Right atrium auricular region (tissue), 2 donors: ENCODE measurements around the gene CMTM2. TPM values are rescaled to one million over a fixed set of nuclear protein-coding genes. Genes with fewer than 3 reads are reported as not detected.

ENCODE experiments used
- DNase-seq: peaks from one replicate; pipeline ENCODE4 v3.0.0-alpha.2; 2019; ENCODE audit warnings: low spot score
- H3K27ac ChIP-seq, 2 donors: fragments of 200-600 bp; sonication (generic); 1 replicate in 1 of 2; 2 replicates in 1 of 2; pipeline ENCODE4 v1.5.1; 2016 to 2019
- H3K27me3 ChIP-seq, 2 donors: fragments of 200-600 bp; sonication (generic); one replicate each; pipeline versions ENCODE4 v1.5.1 to v1.6.0; 2017 to 2019
- H3K36me3 ChIP-seq: fragments of 200-600 bp; sonication (generic); one replicate; pipeline ENCODE4 v1.5.1; 2016
- H3K4me1 ChIP-seq, 2 donors: fragments of 200-600 bp; sonication (generic); one replicate each; pipeline versions ENCODE4 v1.5.1 to v1.6.0; 2017 to 2019
- H3K4me3 ChIP-seq, 2 donors: fragments of 200-600 bp; sonication (generic); 1 replicate in 1 of 2; 2 replicates in 1 of 2; pipeline ENCODE4 v1.5.1; 2017 to 2019; ENCODE audit warnings: mild to moderate bottlenecking in 1 of 2, moderate library complexity in 1 of 2
- H3K9me3 ChIP-seq, 2 donors: fragments of 200-600 bp; sonication (generic); one replicate each; pipeline ENCODE4 v1.5.1; 2019
- total RNA-seq, 2 donors: library from RNA; depleted of rRNA; stranded (reverse); fragments of >200 nt; gene quantifications; one replicate each; pipeline ENCODE4 v1.1.0, GENCODE V29; 2016
- TF ChIP-seq, protein P1 (sequence below), 2 donors: fragments of 200-600 bp; sonication (generic); IDR thresholded peaks; one replicate each; pipeline ENCODE4 v1.5.1; 2019; ENCODE audit warnings: antibody characterized with exemption in 2 of 2

Gene CMTM2
- total RNA-seq, 2 donors from 2014 or later: not detected

DNA sequence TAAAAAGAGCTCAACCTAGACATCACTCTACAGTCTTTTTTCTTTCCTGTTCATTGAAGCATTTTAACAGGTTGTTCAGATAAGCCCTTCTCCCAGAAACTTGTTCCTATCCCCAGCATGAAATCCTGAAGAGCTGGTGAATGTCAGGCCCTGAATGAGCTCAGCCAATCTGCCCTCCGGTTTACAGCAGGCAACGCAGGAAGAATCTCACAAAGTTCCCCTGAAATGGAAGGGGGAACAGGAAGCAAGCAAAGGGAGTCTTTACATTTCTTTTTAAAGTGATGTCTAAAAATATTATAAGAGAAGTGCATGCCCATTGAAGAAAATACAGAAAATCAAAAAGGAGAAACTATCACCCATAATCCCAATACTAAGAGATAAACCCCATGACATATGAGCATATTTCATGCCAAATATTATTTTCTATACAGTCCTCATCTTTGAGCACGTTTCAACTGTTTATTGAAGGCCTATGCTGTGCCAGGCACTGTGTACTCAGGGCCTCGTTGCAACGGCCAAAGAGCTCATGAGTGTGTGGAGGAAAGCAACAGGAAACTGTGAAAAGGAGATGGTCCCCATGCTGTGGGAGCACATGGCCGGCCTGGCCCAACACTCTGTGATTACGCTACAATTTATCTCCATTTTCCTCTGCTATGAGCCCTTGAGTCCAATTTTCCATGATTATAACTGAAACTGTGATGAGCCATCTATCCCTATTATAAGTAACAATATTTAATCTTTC lies 35.1 kb upstream of the CMTM2 start:
- H3K27me3 ChIP-seq: no peaks in the 10 kb centered on the region
- H3K27ac ChIP-seq: no peak overlapping the region
- no peaks in the 10 kb centered on the region for H3K36me3 ChIP-seq
- H3K4me1 ChIP-seq: peaks cover 0 to 18% of the 10 kb centered on the region in 2 donors
- no peaks in the 10 kb centered on the region for H3K9me3 ChIP-seq
- no peak overlapping the region for H3K4me3 ChIP-seq
- TF ChIP-seq, protein P1, sequence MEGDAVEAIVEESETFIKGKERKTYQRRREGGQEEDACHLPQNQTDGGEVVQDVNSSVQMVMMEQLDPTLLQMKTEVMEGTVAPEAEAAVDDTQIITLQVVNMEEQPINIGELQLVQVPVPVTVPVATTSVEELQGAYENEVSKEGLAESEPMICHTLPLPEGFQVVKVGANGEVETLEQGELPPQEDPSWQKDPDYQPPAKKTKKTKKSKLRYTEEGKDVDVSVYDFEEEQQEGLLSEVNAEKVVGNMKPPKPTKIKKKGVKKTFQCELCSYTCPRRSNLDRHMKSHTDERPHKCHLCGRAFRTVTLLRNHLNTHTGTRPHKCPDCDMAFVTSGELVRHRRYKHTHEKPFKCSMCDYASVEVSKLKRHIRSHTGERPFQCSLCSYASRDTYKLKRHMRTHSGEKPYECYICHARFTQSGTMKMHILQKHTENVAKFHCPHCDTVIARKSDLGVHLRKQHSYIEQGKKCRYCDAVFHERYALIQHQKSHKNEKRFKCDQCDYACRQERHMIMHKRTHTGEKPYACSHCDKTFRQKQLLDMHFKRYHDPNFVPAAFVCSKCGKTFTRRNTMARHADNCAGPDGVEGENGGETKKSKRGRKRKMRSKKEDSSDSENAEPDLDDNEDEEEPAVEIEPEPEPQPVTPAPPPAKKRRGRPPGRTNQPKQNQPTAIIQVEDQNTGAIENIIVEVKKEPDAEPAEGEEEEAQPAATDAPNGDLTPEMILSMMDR (IDR thresholded peaks at IDR 0.05): no peak
- no peak for DNase-seq

DNA sequence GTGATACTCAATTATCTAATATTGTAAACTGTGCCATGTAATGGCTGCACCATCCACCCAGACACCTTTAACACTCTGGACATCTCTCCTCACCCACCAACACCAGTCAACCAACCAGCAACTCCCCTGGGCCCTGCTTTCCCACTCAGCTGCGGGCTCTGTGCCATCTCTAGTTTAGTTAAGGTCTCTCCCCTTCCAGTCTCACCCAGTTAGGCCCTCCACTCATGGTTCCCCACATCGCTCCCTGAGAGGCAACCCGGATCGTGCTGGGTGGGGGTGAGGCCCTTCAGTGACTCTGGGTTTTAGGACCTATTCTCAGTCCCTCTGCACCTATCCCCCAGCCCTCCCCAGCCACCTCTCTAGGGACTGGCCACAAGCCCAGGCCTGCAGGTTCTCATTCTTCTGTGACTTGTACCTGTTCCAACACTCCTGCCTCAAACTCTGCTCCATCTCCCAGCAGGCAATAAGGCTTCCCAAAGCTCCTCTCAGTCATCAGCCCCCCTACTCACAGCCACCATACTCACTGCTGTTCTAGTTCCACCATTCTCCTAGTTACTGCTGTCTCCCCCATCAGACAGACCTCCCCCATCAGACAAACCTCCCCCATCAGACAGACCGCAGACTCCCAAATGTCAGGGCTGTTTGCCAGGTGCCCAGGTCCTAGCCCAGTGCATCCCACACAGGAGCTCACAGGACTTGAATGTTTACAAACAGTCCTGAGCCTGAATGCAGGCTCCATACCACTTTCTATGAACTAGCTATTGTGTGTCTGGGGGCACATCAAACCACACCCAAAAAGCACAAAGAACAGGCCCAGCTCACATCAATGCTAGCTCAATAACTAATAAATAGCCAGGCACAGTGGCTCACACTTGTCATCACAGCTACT lies 31.9 kb upstream of the CMTM2 start:
- H3K36me3 ChIP-seq: no peaks in the 10 kb centered on the region
- H3K27ac ChIP-seq: peak overlapping the region in 1 of 2 donors; percentile 26
- H3K4me3 ChIP-seq: no peak overlapping the region
- no peak for DNase-seq
- H3K9me3 ChIP-seq: no peaks in the 10 kb centered on the region
- TF ChIP-seq, protein P1 (IDR thresholded peaks at IDR 0.05): no peak
- H3K4me1 ChIP-seq: peaks cover 0 to 41% of the 10 kb centered on the region in 2 donors
- no peaks in the 10 kb centered on the region for H3K27me3 ChIP-seq

DNA sequence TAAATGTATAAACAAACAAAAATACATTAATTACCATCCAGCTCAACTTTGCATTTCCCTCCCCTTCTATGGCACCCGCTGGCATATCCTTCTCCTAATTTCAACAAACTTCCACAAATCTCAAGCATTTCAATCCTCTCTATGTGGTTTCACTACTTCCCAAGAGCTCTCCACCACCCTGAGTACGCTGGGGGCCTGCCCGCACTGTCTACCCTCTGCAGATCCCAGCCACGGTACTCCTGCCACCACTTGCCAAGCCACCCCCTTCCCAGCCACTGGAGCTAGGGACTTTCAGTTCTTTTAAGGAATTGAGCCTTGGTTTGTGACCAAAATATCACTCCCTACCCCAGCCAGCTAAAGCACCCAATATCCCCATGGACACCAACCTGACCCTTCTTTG lies 31.2 kb upstream of the CMTM2 start:
- Histone ChIP-seq H3K4me1 (peaks cover 0 to 46% of the 10 kb centered on the region in 2 donors), H3K9me3 (no peaks in the 10 kb centered on the region), H3K27me3 (no peaks in the 10 kb centered on the region), H3K36me3 (no peaks in the 10 kb centered on the region), H3K4me3 (no peak overlapping the region), H3K27ac (peak overlapping the region; percentile 97 to 98)
- TF ChIP-seq, protein P1 (IDR thresholded peaks at IDR 0.05): no peak
- no peak for DNase-seq

DNA sequence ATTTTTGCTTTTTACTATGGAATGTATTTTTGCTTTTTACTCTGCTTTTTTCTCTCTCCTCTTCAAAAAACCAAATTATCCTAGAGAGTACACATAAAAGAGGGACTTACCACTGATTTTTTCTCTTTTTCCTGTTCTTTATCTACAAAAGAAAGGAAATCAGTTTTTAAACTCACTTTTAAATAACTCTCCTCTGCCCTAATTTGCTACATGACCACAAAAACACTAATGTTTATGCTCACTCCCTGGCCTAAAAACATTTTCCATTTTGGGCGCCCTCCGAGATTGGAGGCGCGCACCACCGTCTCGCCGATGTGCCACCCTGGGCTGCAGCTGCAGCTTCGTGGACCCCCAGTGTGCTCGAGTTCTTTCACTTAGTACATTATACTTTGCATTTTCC lies 30.4 kb upstream of the CMTM2 start:
- H3K36me3 ChIP-seq: no peaks in the 10 kb centered on the region
- H3K27me3 ChIP-seq: no peaks in the 10 kb centered on the region
- TF ChIP-seq, protein P1 (IDR thresholded peaks at IDR 0.05): no peak
- peak overlapping the region; percentile 97 to 98 for H3K27ac ChIP-seq
- no peaks in the 10 kb centered on the region for H3K9me3 ChIP-seq
- peaks cover 0 to 53% of the 10 kb centered on the region in 2 donors for H3K4me1 ChIP-seq
- no peak for DNase-seq
- peak overlapping the region; percentile 74 to 87 for H3K4me3 ChIP-seq

DNA sequence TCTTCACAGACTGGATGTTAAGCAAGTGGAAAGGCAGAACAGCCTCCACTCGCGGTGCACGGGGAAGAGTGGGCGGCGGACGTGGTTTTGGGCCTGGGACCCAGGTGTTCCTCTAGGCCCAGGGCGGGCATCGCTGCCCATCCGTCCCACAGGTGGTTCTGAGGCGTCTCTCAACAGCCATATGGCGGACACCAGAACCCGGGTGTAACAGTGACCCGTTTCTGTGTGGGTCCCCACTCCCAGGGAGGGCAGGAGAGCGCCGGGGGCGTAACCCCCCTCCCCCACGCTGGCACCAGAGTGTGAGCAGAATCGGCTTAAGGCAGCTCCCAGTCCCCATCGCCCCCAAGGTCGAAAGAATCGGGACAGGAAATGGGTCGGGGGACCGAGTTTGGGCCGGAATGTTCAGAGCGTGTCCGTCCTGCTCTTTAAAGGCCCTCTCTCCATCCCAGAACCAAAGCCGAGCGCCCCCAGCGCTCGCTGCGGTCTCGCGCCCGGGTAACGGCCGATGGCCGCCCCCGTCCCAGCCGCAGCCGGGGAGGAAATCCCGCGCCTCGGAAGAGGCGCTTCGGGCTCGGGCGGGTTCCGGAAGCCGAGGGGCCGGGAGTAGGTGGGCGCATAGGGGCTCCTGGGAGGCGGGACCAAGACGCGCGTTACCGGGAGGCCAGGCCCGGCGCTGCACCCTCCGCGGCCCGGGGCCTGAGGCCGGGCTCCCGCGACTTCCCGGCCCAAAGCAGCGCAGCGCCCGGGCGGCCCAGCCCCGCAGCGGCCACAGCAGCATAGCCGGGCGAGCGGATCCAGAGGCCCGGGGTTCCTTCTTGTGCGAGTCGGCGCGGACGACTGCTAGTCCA lies 29.8 kb upstream of the CMTM2 start, which contains the start of gene TK2:
Gene TK2, minus strand, starts transcription at position 839 of the 848 bp plus-strand sequence. Its CDS starts 61 bp downstream, at position 778.
- TF ChIP-seq, protein P1 (IDR thresholded peaks at IDR 0.05): peak in 1 of 2 donors; percentile 44
- DNase-seq: peak; percentile 75
- H3K36me3 ChIP-seq: no peaks in the 10 kb centered on the region
- peak within 1 kb of the TSS; percentile 74 to 87 for H3K4me3 ChIP-seq
- H3K4me1 ChIP-seq: peaks cover 0 to 53% of the 10 kb centered on the region in 2 donors
- H3K27me3 ChIP-seq: no peaks in the 10 kb centered on the region
- H3K9me3 ChIP-seq: no peaks in the 10 kb centered on the region
- peak within 1 kb of the TSS; percentile 97 to 98 for H3K27ac ChIP-seq
